IMR-90 (cell line): ENCODE data around the gene NUDT9. TPM values are rescaled to one million over a fixed set of nuclear protein-coding genes. Genes with fewer than 3 reads are reported as not detected.

Experiments
- ATAC-seq: fragments of 200-7000 bp; cut with Tn5 transposase; 2 replicates; pipeline ENCODE4 v1.9.1; 2020; ENCODE audit warnings: low read depth, mild to moderate bottlenecking, moderate library complexity
- BruUV-seq: library from RNA; stranded (reverse); fragments of 400-500 nt; replicated peaks from 2 replicates; lab custom pipeline; 2021; lab: Mats Ljungman, UMichigan
- CTCF ChIA-PET: fragments of 300-600 bp; formaldehyde crosslinking; extraction: SDS; loops from one replicate; lab custom pipeline; 2021; ENCODE audit warnings: antibody characterized with exemption; lab: Yijun Ruan, JAX
- POLR2A ChIA-PET: fragments of 300-600 bp; sonication (Branson Sonifier 250); formaldehyde crosslinking; loops from one replicate; lab custom pipeline; 2022; ENCODE audit warnings: antibody characterized with exemption; ENCODE audit not compliant: unreplicated experiment; lab: Charles Lee
- DNase-seq: peaks from one replicate; pipeline ENCODE4 v3.0.0; 2013
- H2AFZ ChIP-seq: replicated peaks from 2 replicates; pipeline ENCODE3; 2013; ENCODE audit warnings: low read length, mild to moderate bottlenecking; ENCODE audit not compliant: poor library complexity
- H2AK5ac ChIP-seq: 2 replicates; pipeline ENCODE4 v1.6.1; 2013; ENCODE audit warnings: low read depth, low read length, inconsistent platforms
- H2AK9ac ChIP-seq: replicated peaks from 2 replicates; pipeline ENCODE3; 2013; ENCODE audit warnings: mild to moderate bottlenecking, low read depth, low read length, moderate library complexity; ENCODE audit not compliant: poor library complexity
- H2BK120ac ChIP-seq: 2 replicates; pipeline ENCODE4 v1.6.1; 2013; ENCODE audit warnings: low read depth, low read length, inconsistent platforms
- H2BK15ac ChIP-seq: 3 replicates; pipeline ENCODE4 v1.6.1; 2013; ENCODE audit warnings: low read depth, low read length, inconsistent platforms
- H2BK20ac ChIP-seq: 2 replicates; pipeline ENCODE4 v1.6.1; 2013; ENCODE audit warnings: low read depth, mild to moderate bottlenecking, inconsistent platforms, low read length, moderate library complexity
- H2BK5ac ChIP-seq: 2 replicates; pipeline ENCODE4 v1.6.1; 2013; ENCODE audit warnings: mild to moderate bottlenecking, low read depth, low read length, inconsistent platforms; ENCODE audit not compliant: poor library complexity, severe bottlenecking
- H3K14ac ChIP-seq: replicated peaks from 2 replicates; pipeline ENCODE4 v1.6.1; 2013; ENCODE audit warnings: low read depth, low read length, inconsistent platforms
- H3K18ac ChIP-seq: 2 replicates; pipeline ENCODE4 v1.6.1; 2013; ENCODE audit warnings: low read depth, low read length, control low read depth
- H3K23ac ChIP-seq: 2 replicates; pipeline ENCODE4 v1.6.1; 2013; ENCODE audit warnings: low read depth, low read length, inconsistent platforms
- H3K27ac ChIP-seq: 2 replicates; pipeline ENCODE4 v1.5.1; 2013; ENCODE audit warnings: mild to moderate bottlenecking, control low read depth, low read length; ENCODE audit not compliant: insufficient read depth
- H3K27me3 ChIP-seq: 2 replicates; pipeline ENCODE4 v1.6.1; 2013; ENCODE audit warnings: low read length; ENCODE audit not compliant: control insufficient read depth, insufficient read depth
- H3K36me3 ChIP-seq: 2 replicates; pipeline ENCODE4 v1.6.1; 2013; ENCODE audit warnings: low read length, mixed read lengths; ENCODE audit not compliant: control insufficient read depth, insufficient read depth
- H3K4ac ChIP-seq: 2 replicates; pipeline ENCODE4 v1.6.1; 2013; ENCODE audit warnings: low read depth, low read length, inconsistent platforms
- H3K4me1 ChIP-seq: 2 replicates; pipeline ENCODE4 v1.6.1; 2013; ENCODE audit warnings: low read length, mixed read lengths; ENCODE audit not compliant: control insufficient read depth, insufficient read depth
- H3K4me2 ChIP-seq: 2 replicates; pipeline ENCODE4 v1.6.1; 2013; ENCODE audit warnings: low read depth, mild to moderate bottlenecking, control low read depth, low read length, moderate library complexity
- H3K4me3 ChIP-seq: 2 replicates; pipeline ENCODE4 v1.5.1; 2013; ENCODE audit warnings: low read depth, mild to moderate bottlenecking, control low read depth, low read length, moderate library complexity; ENCODE audit not compliant: insufficient read depth
- H3K56ac ChIP-seq: 2 replicates; pipeline ENCODE4 v1.6.1; 2013; ENCODE audit warnings: low read length, inconsistent platforms; ENCODE audit not compliant: insufficient read depth; ENCODE audit errors: extremely low read depth
- H3K79me1 ChIP-seq, 2 experiments: 2 replicates each; pipeline ENCODE4 v1.6.1; 2013; ENCODE audit warnings: low read length in 2 of 2, inconsistent platforms in 1 of 2, low read depth in 1 of 2
- H3K9ac ChIP-seq: 2 replicates; pipeline ENCODE4 v1.6.1; 2013; ENCODE audit warnings: low read depth, low read length, control low read depth
- H3K9me1 ChIP-seq: 2 replicates; pipeline ENCODE4 v1.6.1; 2013; ENCODE audit warnings: low read length, inconsistent platforms; ENCODE audit not compliant: insufficient read depth
- H3K9me3 ChIP-seq: 2 replicates; pipeline ENCODE4 v1.6.1; 2013; ENCODE audit warnings: low read length; ENCODE audit not compliant: control insufficient read depth, insufficient read depth
- H4K20me1 ChIP-seq: 2 replicates; pipeline ENCODE4 v1.6.1; 2013; ENCODE audit warnings: low read length, inconsistent platforms; ENCODE audit not compliant: insufficient read depth
- H4K5ac ChIP-seq: 2 replicates; pipeline ENCODE4 v1.6.1; 2013; ENCODE audit warnings: mild to moderate bottlenecking, low read depth, low read length, control low read depth
- H4K8ac ChIP-seq, 2 experiments: 2 replicates each; pipeline ENCODE4 v1.6.1; 2013; ENCODE audit warnings: low read depth in 2 of 2, low read length in 2 of 2, control low read depth in 1 of 2, inconsistent platforms in 1 of 2
- H4K91ac ChIP-seq: 2 replicates; pipeline ENCODE4 v1.6.1; 2013; ENCODE audit warnings: low read depth, low read length, inconsistent platforms; ENCODE audit not compliant: insufficient read depth
- CHD1 ChIP-seq: IDR thresholded peaks from 2 replicates; pipeline ENCODE4 v1.6.1; 2012; ENCODE audit warnings: low read depth, low read length, improper control_type of control experiment
- CTCF ChIP-seq: conservative IDR thresholded peaks from 2 replicates; pipeline ENCODE4 v1.5.1; 2012; ENCODE audit warnings: mild to moderate bottlenecking, low read depth, low read length, improper control_type of control experiment
- ELK1 ChIP-seq: fragments of 150-350 bp; IDR thresholded peaks from 2 replicates; pipeline ENCODE4 v1.6.1; 2016; ENCODE audit warnings: low read depth, mild to moderate bottlenecking, low read length, moderate library complexity, borderline replicate concordance
- MAZ ChIP-seq: IDR thresholded peaks from 2 replicates; pipeline ENCODE4 v1.6.1; 2012; ENCODE audit warnings: low read depth, mild to moderate bottlenecking, low read length, improper control_type of control experiment, moderate library complexity, borderline replicate concordance
- MXI1 ChIP-seq: IDR thresholded peaks from 2 replicates; pipeline ENCODE4 v1.6.1; 2012; ENCODE audit warnings: low read depth, mild to moderate bottlenecking, low read length, moderate library complexity, borderline replicate concordance
- NFE2L2 ChIP-seq: fragments of 150-350 bp; IDR thresholded peaks from 2 replicates; pipeline ENCODE4 v1.6.1; 2016; ENCODE audit warnings: low read depth, mild to moderate bottlenecking, low read length
- RAD21 ChIP-seq: IDR thresholded peaks from 2 replicates; pipeline ENCODE4 v1.6.1; 2012; ENCODE audit warnings: low read length, improper control_type of control experiment
- RFX5 ChIP-seq: IDR thresholded peaks from 2 replicates; pipeline ENCODE4 v1.8.0; 2012; ENCODE audit warnings: low read depth, mild to moderate bottlenecking, low read length, moderate library complexity
- SMC3 ChIP-seq: fragments of 150-350 bp; IDR thresholded peaks from 2 replicates; pipeline ENCODE4 v1.6.1; 2016; ENCODE audit warnings: low read depth, mild to moderate bottlenecking, antibody characterized with exemption, low read length, moderate library complexity
- USF2 ChIP-seq: fragments of 150-350 bp; IDR thresholded peaks from 2 replicates; pipeline ENCODE4 v1.6.1; 2017; ENCODE audit warnings: mild to moderate bottlenecking, antibody characterized with exemption, low read length, low read depth
- WGBS, 2 experiments: methylation state at CpG; one replicate each; pipeline versions ENCODE4 v1.1.5 to v1.1.7; 2013; ENCODE audit warnings: missing lambda C conversion rate in 2 of 2; ENCODE audit not compliant: insufficient read length in 1 of 2; ENCODE audit errors: extremely low coverage in 2 of 2; 5-methylcytosine and 5-hydroxymethylcytosine counted together
- dilution Hi-C: fragments of 300-500 bp; cut with HindIII; formaldehyde crosslinking; loops from one replicate; pipeline ENCODE4 v1.14.3; 2018; ENCODE audit warnings: low sequenced_read_pairs; ENCODE audit not compliant: unreplicated experiment
- in situ Hi-C: fragments of 300-500 bp; cut with MboI; formaldehyde crosslinking; loops from 3 replicates; pipeline ENCODE4 v1.14.3; 2019; ENCODE audit warnings: low sequenced_read_pairs, inconsistent platforms, mixed read lengths
- intact Hi-C: fragments of 100-400 bp; cut with micrococcal nuclease; formaldehyde crosslinking; loops from 2 replicates; pipeline ENCODE4 v1.10.0; 2022
- polyA plus RNA-seq, 3 experiments: library from polyadenylated mRNA; depleted of rRNA; stranded (reverse); fragments of >200 nt; gene quantifications; 2 replicates each; pipeline ENCODE4 v1.2.3, GENCODE V29; 2012; ENCODE audit warnings: low replicate concordance in 1 of 3
- total RNA-seq: library from RNA; depleted of rRNA; stranded (reverse); fragments of >200 nt; gene quantifications from 2 replicates; pipeline ENCODE4 v1.2.3, GENCODE V29; 2012

Gene NUDT9
- total and polyA plus RNA-seq, 2 of the 4 experiments (the other 2 are of a cell fraction) = 10.0 to 23.5 TPM

- Histone ChIP-seq H4K20me1 (no peaks in the 10 kb centered on the region), H3K23ac (no peak overlapping the region), H3K4me2 (no peak overlapping the region), H3K9me1 (no peaks in the 10 kb centered on the region), H3K27me3 (no peaks in the 10 kb centered on the region), H2AFZ (no peak overlapping the region), H2AK5ac (no peak overlapping the region), H2BK15ac (no peak overlapping the region), H3K4me1 (peaks cover 3% of the 10 kb centered on the region), H4K91ac (no peak overlapping the region), H2BK5ac (no peak overlapping the region), H4K5ac (no peak overlapping the region), H4K8ac (no peak overlapping the region), H2BK20ac (no peak overlapping the region), H3K36me3 (no peaks in the 10 kb centered on the region), H3K9ac (no peak overlapping the region), H3K56ac (no peak overlapping the region), H3K18ac (no peak overlapping the region), H2AK9ac (no peak overlapping the region), H3K27ac (no peak overlapping the region), H2BK120ac (no peak overlapping the region), H3K14ac (no peak overlapping the region), H3K79me1 (peaks cover 3 to 6% of the 10 kb centered on the region in 2 experiments; a peak in 2 of 4 replicates), H3K4me3 (no peak overlapping the region), H3K9me3 (no peaks in the 10 kb centered on the region), H3K4ac (no peak overlapping the region)
- BruUV-seq = no TSS peak
- CTCF ChIA-PET = no interaction called here
- ATAC-seq (no peak), DNase-seq (no peak)
- POLR2A ChIA-PET = no interaction called here
- intact Hi-C loops (no loop called here), in situ Hi-C loops (no loop called here), dilution Hi-C loops (no loop called here)
- WGBS, 2 experiments = no CpG with 5 or more reads among the region's 3 CpGs
- TF ChIP-seq NFE2L2 (no peak), MAZ (no peak), RFX5 (no peak), RAD21 (no peak), MXI1 (no peak), ELK1 (no peak), CTCF (no peak), SMC3 (no peak), CHD1 (no peak), USF2 (no peak)
Observed at GRCh38 chr4:87416965-87417364, 5.4 kb upstream of the NUDT9 start.
